Ishikawa (cell line): ENCODE data around the gene SZRD1.

ENCODE experiments used
- CREB1 ChIP-seq: IDR thresholded peaks from 2 replicates; pipeline ENCODE4 v1.6.1; 2012; ENCODE audit warnings: low read depth
- EGR1 ChIP-seq: IDR thresholded peaks from 2 replicates; pipeline ENCODE4 v1.6.1; 2012
- EP300 ChIP-seq: IDR thresholded peaks from 2 replicates; pipeline ENCODE4 v1.6.1; 2012; ENCODE audit warnings: borderline replicate concordance
- FOXM1 ChIP-seq: IDR thresholded peaks from 2 replicates; pipeline ENCODE4 v1.6.1; 2012; ENCODE audit warnings: low read depth, borderline replicate concordance
- MAX ChIP-seq: IDR thresholded peaks from 2 replicates; pipeline ENCODE4 v1.6.1; 2012
- NFIC ChIP-seq: IDR thresholded peaks from 2 replicates; pipeline ENCODE4 v1.6.1; 2012
- RAD21 ChIP-seq: IDR thresholded peaks from 2 replicates; pipeline ENCODE4 v1.6.1; 2012; ENCODE audit warnings: low read depth
- REST ChIP-seq: IDR thresholded peaks from 2 replicates; pipeline ENCODE4 v1.6.1; 2012; ENCODE audit warnings: low read depth, mild to moderate bottlenecking
- TAF1 ChIP-seq: IDR thresholded peaks from 2 replicates; pipeline ENCODE4 v1.6.1; 2012; ENCODE audit warnings: low read depth, mild to moderate bottlenecking
- TCF12 ChIP-seq: IDR thresholded peaks from 2 replicates; pipeline ENCODE4 v1.6.1; 2012; ENCODE audit warnings: low read depth
- TEAD4 ChIP-seq: IDR thresholded peaks from 2 replicates; pipeline ENCODE4 v1.6.1; 2012
- USF1 ChIP-seq: IDR thresholded peaks from 2 replicates; pipeline ENCODE4 v1.6.1; 2012
- YY1 ChIP-seq: IDR thresholded peaks from 2 replicates; pipeline ENCODE4 v1.6.1; 2012; ENCODE audit warnings: low read depth
- ZBTB7A ChIP-seq: IDR thresholded peaks from 2 replicates; pipeline ENCODE4 v1.6.1; 2012; ENCODE audit warnings: low read depth

GRCh38 chr1:16348414-16349182, 18.4 kb upstream of the SZRD1 start:
- TF ChIP-seq EGR1 (no peak), ZBTB7A (no peak), TAF1 (no peak), REST (no peak), FOXM1 (no peak), TCF12 (no peak), TEAD4 (no peak), MAX (no peak), RAD21 (no peak), CREB1 (no peak), USF1 (no peak), EP300 (no peak), YY1 (no peak), NFIC (no peak)
